GM06990 (cell line): ENCODE results near the gene BTNL2.
"Not testable (repeated sequence)": the region's sequence is repeated elsewhere in the genome, so short reads cannot be mapped to it uniquely, and the experiment has no call there.

Experiments
- DNase-seq: peaks from one replicate; pipeline ENCODE4 v3.0.0-alpha.2; 2011; ENCODE audit not compliant: insufficient read length; ENCODE audit errors: extremely low read depth
- H3K27me3 ChIP-seq: replicated peaks from 2 replicates; pipeline ENCODE4 v1.6.0; 2011; ENCODE audit warnings: low read length; ENCODE audit not compliant: control insufficient read depth, insufficient read depth
- H3K36me3 ChIP-seq: 2 replicates; pipeline ENCODE4 v1.5.1; 2011; ENCODE audit warnings: low read length; ENCODE audit not compliant: control insufficient read depth, insufficient read depth
- H3K4me3 ChIP-seq: replicated peaks from 2 replicates; pipeline ENCODE4 v1.5.1; 2011; ENCODE audit warnings: low read depth, mild to moderate bottlenecking, control low read depth, low read length
- TF ChIP-seq, protein P1 (sequence below): IDR thresholded peaks from 2 replicates; pipeline ENCODE4 v1.5.1; 2011; ENCODE audit warnings: low read length, control low read depth, mild to moderate bottlenecking, inconsistent platforms; ENCODE audit not compliant: insufficient read depth, poor library complexity, severe bottlenecking

BTNL2 gene

DNA sequence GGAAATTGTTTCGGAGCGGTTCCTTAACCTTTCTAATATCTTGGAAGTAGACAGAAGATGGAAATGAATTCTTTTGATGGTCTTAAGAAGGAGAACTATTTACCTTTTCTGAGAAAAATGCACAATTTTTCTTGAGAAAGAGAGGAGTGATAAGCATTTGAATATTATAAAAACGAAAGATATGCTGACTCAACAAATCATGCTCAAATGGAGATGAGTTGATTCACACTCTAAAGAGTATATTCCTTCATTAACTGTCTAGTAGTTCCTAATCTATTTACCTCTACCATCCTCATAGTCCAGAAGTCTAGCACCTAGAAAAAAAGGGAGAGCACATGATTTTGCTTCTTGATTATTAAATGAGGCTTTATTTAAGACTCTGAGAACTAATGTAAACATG is 39.3 kb downstream of the BTNL2 start:
- Histone ChIP-seq H3K4me3 (no peak overlapping the region), H3K27me3 (no peaks in the 10 kb centered on the region), H3K36me3 (no peaks in the 10 kb centered on the region)
- no peak for DNase-seq
- TF ChIP-seq, protein P1, sequence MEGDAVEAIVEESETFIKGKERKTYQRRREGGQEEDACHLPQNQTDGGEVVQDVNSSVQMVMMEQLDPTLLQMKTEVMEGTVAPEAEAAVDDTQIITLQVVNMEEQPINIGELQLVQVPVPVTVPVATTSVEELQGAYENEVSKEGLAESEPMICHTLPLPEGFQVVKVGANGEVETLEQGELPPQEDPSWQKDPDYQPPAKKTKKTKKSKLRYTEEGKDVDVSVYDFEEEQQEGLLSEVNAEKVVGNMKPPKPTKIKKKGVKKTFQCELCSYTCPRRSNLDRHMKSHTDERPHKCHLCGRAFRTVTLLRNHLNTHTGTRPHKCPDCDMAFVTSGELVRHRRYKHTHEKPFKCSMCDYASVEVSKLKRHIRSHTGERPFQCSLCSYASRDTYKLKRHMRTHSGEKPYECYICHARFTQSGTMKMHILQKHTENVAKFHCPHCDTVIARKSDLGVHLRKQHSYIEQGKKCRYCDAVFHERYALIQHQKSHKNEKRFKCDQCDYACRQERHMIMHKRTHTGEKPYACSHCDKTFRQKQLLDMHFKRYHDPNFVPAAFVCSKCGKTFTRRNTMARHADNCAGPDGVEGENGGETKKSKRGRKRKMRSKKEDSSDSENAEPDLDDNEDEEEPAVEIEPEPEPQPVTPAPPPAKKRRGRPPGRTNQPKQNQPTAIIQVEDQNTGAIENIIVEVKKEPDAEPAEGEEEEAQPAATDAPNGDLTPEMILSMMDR, result no peak

GRCh38 chr6:32359225-32359624 is 47.8 kb downstream of the BTNL2 start:
- not testable (repeated sequence) for H3K27me3 ChIP-seq, H3K4me3 ChIP-seq, DNase-seq, H3K36me3 ChIP-seq

DNA sequence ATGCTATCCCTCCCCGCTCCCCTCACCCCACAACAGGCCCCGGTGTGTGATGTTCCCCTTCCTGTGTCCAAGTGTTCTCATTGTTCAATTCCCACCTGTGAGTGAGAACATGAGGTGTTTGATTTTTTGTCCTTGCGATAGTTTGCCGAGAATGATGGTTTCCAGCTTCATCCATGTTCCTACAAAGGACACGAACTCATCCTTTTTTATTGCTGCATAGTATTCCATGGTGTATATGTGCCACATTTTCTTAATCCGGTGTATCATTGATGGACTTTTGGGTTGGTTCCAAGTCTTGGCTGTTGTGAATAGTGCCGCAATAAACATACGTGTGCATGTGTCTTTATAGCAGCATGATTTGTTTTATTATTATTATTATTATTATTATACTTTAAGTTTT is 48.4 kb downstream of the BTNL2 start:
- H3K27me3 ChIP-seq, result not testable (repeated sequence)

DNA sequence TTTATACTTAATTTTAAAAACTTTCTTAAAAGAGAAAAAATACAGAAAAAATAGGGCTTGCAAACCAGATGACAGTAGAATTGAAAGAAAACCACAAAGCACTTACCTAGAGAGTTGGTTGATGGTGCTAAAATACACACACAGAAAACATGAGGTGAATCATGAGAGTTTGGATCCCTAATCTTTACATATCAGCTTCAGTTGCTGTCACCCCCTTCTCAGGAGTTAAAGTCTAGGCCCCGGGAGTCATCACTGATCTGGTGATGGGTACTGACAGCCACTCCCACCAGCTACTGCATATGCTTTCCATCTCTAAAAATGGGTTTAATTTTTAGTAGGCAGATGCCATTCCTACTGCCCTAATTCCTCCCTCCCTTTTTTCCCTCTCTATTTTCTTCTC is 52.0 kb downstream of the BTNL2 start:
- TF ChIP-seq, protein P1, result no peak

More for the DNA sequence above, 48.4 kb downstream of the BTNL2 start:
- H3K36me3 ChIP-seq, H3K4me3 ChIP-seq, DNase-seq: not testable (repeated sequence)

DNA sequence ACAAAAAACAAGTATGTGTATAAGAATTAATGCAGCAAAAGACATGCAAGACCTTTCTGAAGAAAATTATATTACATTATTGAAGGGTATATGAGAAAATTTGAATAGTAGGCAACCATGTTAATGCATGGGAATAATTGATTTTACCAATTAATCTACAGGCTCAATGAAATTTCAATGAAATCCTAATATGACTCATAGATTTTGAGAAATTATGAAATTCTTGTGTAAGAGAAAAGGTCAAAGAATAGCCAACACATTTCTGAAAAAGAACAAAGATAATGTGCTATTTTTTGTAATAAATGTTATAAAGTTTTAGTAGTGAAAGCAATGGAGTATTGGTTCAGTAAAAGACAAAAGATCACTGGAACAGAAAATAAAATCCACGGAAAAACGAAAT is 53.6 kb downstream of the BTNL2 start:
- DNase-seq, result no peak
- H3K4me3 ChIP-seq, result no peak overlapping the region
- no peaks in the 10 kb centered on the region; the same call in none of the 2 replicates for H3K27me3 ChIP-seq
- H3K36me3 ChIP-seq, result no peaks in the 10 kb centered on the region
- TF ChIP-seq, protein P1, result no peak

More for the DNA sequence above, 52.0 kb downstream of the BTNL2 start:
- DNase-seq, result no peak
- Histone ChIP-seq H3K36me3 (no peaks in the 10 kb centered on the region), H3K27me3 (no peaks in the 10 kb centered on the region; the same call in none of the 2 replicates), H3K4me3 (no peak overlapping the region)
